K562 (cell line): Measurements from ENCODE around the gene MIF. TPM values are rescaled to one million over a fixed set of nuclear protein-coding genes. Genes with fewer than 3 reads are reported as not detected.

Experiments used
- CBX5 ChIP-seq: IDR thresholded peaks from 2 replicates; pipeline ENCODE4 v1.6.1; 2014; ENCODE audit warnings: low read depth, borderline replicate concordance
- CEBPZ ChIP-seq: fragments of 150-350 bp; IDR thresholded peaks from 2 replicates; pipeline ENCODE4 v1.6.1; 2014; ENCODE audit warnings: low read depth, mild to moderate bottlenecking, low read length, borderline replicate concordance
- CLOCK ChIP-seq: fragments of 250-450 bp; sonication (Bioruptor Pico); IDR thresholded peaks from 2 replicates; pipeline ENCODE4 v1.4.0; 2020; ENCODE audit warnings: mild to moderate bottlenecking, moderate library complexity, borderline replicate concordance
- GABPB1 ChIP-seq: sonication (generic); formaldehyde crosslinking; IDR thresholded peaks from 2 replicates; pipeline ENCODE4 v1.8.0; 2022; ENCODE audit warnings: mild to moderate bottlenecking, missing genetic modification reagents
- KDM2B ChIP-seq: fragments of 250-450 bp; sonication (Bioruptor Pico); IDR thresholded peaks from 2 replicates; pipeline ENCODE4 v1.8.0; 2021; ENCODE audit warnings: mild to moderate bottlenecking, moderate library complexity
- MBD2 ChIP-seq: sonication (generic); IDR thresholded peaks from 2 replicates; pipeline ENCODE4 v1.6.1; 2016; ENCODE audit warnings: low read depth, borderline replicate concordance
- MITF ChIP-seq: IDR thresholded peaks from 2 replicates; pipeline ENCODE4 v1.6.1; 2014; ENCODE audit warnings: antibody characterized with exemption
- NCOA4 ChIP-seq: fragments of 450-650 bp; IDR thresholded peaks from 2 replicates; pipeline ENCODE4 v1.6.1; 2018; ENCODE audit warnings: mild to moderate bottlenecking; ENCODE audit not compliant: partially characterized antibody
- OTX1 ChIP-seq: fragments of 450-650 bp; formaldehyde crosslinking; IDR thresholded peaks from 2 replicates; pipeline ENCODE4 v1.4.0; 2022; ENCODE audit warnings: mild to moderate bottlenecking
- PATZ1 ChIP-seq: fragments of 250-450 bp; sonication (Bioruptor Pico); IDR thresholded peaks from 2 replicates; pipeline ENCODE4 v1.5.0; 2020; ENCODE audit warnings: mild to moderate bottlenecking, borderline replicate concordance
- POLR2A ChIP-seq: fragments of 450-650 bp; conservative IDR thresholded peaks from 2 replicates; pipeline ENCODE4 v1.6.1; 2016
- RHOXF2B ChIP-seq: fragments of 250-450 bp; sonication (Bioruptor Pico); conservative IDR thresholded peaks from 2 replicates; pipeline ENCODE4 v1.5.1; 2021
- SNAPC5 ChIP-seq: fragments of 250-450 bp; sonication (Bioruptor Pico); IDR thresholded peaks from 2 replicates; pipeline ENCODE4 v1.8.0; 2021; ENCODE audit warnings: moderate library complexity, mild to moderate bottlenecking, inconsistent platforms
- SUPT5H ChIP-seq: fragments of 450-650 bp; IDR thresholded peaks from 2 replicates; pipeline ENCODE4 v1.6.1; 2016
- ZBTB2 ChIP-seq: fragments of 450-650 bp; IDR thresholded peaks from 2 replicates; pipeline ENCODE4 v1.6.1; 2016; ENCODE audit warnings: antibody characterized with exemption
- ZBTB8A ChIP-seq: fragments of 450-650 bp; IDR thresholded peaks from 2 replicates; pipeline ENCODE4 v1.6.1; 2018; ENCODE audit warnings: mild to moderate bottlenecking, moderate library complexity; ENCODE audit not compliant: partially characterized antibody
- ZNF785 ChIP-seq: fragments of 250-450 bp; sonication (Bioruptor Pico); IDR thresholded peaks from 2 replicates; pipeline ENCODE4 v1.4.0; 2020; ENCODE audit warnings: mild to moderate bottlenecking
- polyA plus RNA-seq, 8 experiments: library from polyadenylated mRNA; depleted of rRNA in 4 of 8; stranded (reverse) in 5 of 8; unstranded in 3 of 8; fragments of >200 nt; fragmentation: Nextera tagmentation in 2 of 8; fragmentation: Illumina TruSeq in 1 of 8; extraction: Ambion mirVana in 2 of 8; extraction: Trizol in 1 of 8; gene quantifications; 2 replicates each; pipeline versions ENCODE4 v1.2.1 to v1.2.3, GENCODE V29; 2011 to 2014; ENCODE audit warnings: inconsistent platforms in 1 of 8, missing spikeins in 1 of 8
- total RNA-seq, 7 experiments: library from RNA; depleted of rRNA in 6 of 7; stranded (reverse); fragments of >200 nt in 6 of 7; fragmentation: Illumina TruSeq in 2 of 7; extraction: Trizol in 2 of 7; gene quantifications; 2 replicates each; pipeline versions ENCODE4 v1.2.1 to v1.2.3, GENCODE V29; 2011 to 2021; ENCODE audit warnings: low replicate concordance in 1 of 7

MIF gene
- total and polyA plus RNA-seq, 9 of the 15 experiments (the other 6 are each of a cell fraction or from before 2014, with no cell fraction given): 7.4 to 666 (median 193) TPM

- no peak for TF ChIP-seq CEBPZ
- TF ChIP-seq RHOXF2B (CRISPR knock-in tag): no peak
- no peak for TF ChIP-seq OTX1 (CRISPR knock-in tag)
- no peak for TF ChIP-seq ZBTB8A
- TF ChIP-seq GABPB1 (CRISPR knock-in tag): peak; percentile 40; the same call in 1 of the 2 replicates
- no peak for TF ChIP-seq SNAPC5 (CRISPR knock-in tag)
- no peak for TF ChIP-seq CBX5
- TF ChIP-seq MITF: no peak
- no peak for TF ChIP-seq CLOCK (CRISPR knock-in tag)
- peak; percentile 99 for TF ChIP-seq ZBTB2
- peak; percentile 89; the same call in 1 of the 2 replicates for TF ChIP-seq KDM2B (CRISPR knock-in tag)
- TF ChIP-seq NCOA4: no peak
- no peak for TF ChIP-seq ZNF785 (CRISPR knock-in tag)
- peak; percentile 82 for TF ChIP-seq POLR2A
- TF ChIP-seq MBD2: no peak
- peak; percentile 73 for TF ChIP-seq SUPT5H
- no peak for TF ChIP-seq PATZ1 (CRISPR knock-in tag)
These were observed 36.3 kb upstream of the MIF start, which contains the start of gene SLC2A11 (continued) for GRCh38 chr22:23857606-23858483.
